Measurements from ENCODE around the gene FZR1. TPM values are rescaled to one million over a fixed set of nuclear protein-coding genes. Genes with fewer than 3 reads are reported as not detected.
A peak's percentile ranks its signal among the peaks of the same experiment; 100 is the strongest.

Gene FZR1
- total RNA-seq, 1 donor, result 85.6 TPM

- DNase-seq (ENCODE audit: low read depth in 2 of 3, low spot score in 2 of 3), result no peak
Measured at GRCh38 chr19:3539756-3540118, 33.6 kb downstream of the FZR1 start.

- no peak for DNase-seq (ENCODE audit: low read depth in 2 of 3, low spot score in 2 of 3)
Measured at GRCh38 chr19:3543150-3544057, 37.3 kb downstream of the FZR1 start.

GRCh38 chr19:3544058-3544376 lies 37.9 kb downstream of the FZR1 start:
- no peak for DNase-seq (ENCODE audit: low read depth in 2 of 3, low spot score in 2 of 3)

GRCh38 chr19:3544742-3545668 lies 38.9 kb downstream of the FZR1 start:
- peak; percentile 55 to 68 (median 64) for DNase-seq (ENCODE audit: low read depth in 2 of 3, low spot score in 2 of 3)

- no peak for DNase-seq (ENCODE audit: low read depth in 2 of 3, low spot score in 2 of 3)
Measured at GRCh38 chr19:3545669-3546034, 39.5 kb downstream of the FZR1 start.

GRCh38 chr19:3546119-3546518 lies 40.0 kb downstream of the FZR1 start:
- DNase-seq (ENCODE audit: low read depth in 2 of 3, low spot score in 2 of 3), result no peak

- no peak for DNase-seq (ENCODE audit: low read depth in 2 of 3, low spot score in 2 of 3)
Measured at GRCh38 chr19:3547301-3547731, 41.2 kb downstream of the FZR1 start.

- no peak for DNase-seq (ENCODE audit: low read depth in 2 of 3, low spot score in 2 of 3)
Measured at GRCh38 chr19:3547767-3548282, 41.7 kb downstream of the FZR1 start.

- peak in 1 of 3 donors; percentile 34 for DNase-seq (ENCODE audit: low read depth in 2 of 3, low spot score in 2 of 3)
Measured at GRCh38 chr19:3548606-3549005, 42.5 kb downstream of the FZR1 start.

GRCh38 chr19:3549816-3550215 lies 43.7 kb downstream of the FZR1 start:
- no peak for DNase-seq (ENCODE audit: low read depth in 2 of 3, low spot score in 2 of 3)

GRCh38 chr19:3550947-3551791 lies 45.1 kb downstream of the FZR1 start:
- no peak for DNase-seq (ENCODE audit: low read depth in 2 of 3, low spot score in 2 of 3)

- DNase-seq (ENCODE audit: low read depth in 2 of 3, low spot score in 2 of 3), result no peak
Measured at GRCh38 chr19:3551792-3552095, 45.6 kb downstream of the FZR1 start.

- DNase-seq (ENCODE audit: low read depth in 2 of 3, low spot score in 2 of 3), result peak in 2 of 3 donors; percentile 41 to 45
Measured at GRCh38 chr19:3554254-3555083, 48.4 kb downstream of the FZR1 start.

GRCh38 chr19:3555653-3556422 lies 49.7 kb downstream of the FZR1 start:
- DNase-seq (ENCODE audit: low read depth in 2 of 3, low spot score in 2 of 3), result no peak

GRCh38 chr19:3556423-3556977 lies 50.4 kb downstream of the FZR1 start:
- DNase-seq (ENCODE audit: low read depth in 2 of 3, low spot score in 2 of 3), result no peak

GRCh38 chr19:3556978-3557460 lies 50.9 kb downstream of the FZR1 start:
- peak; percentile 37 to 74 (median 60) for DNase-seq (ENCODE audit: low read depth in 2 of 3, low spot score in 2 of 3)

- peak; percentile 83 to 95 (median 92) for DNase-seq (ENCODE audit: low read depth in 2 of 3, low spot score in 2 of 3)
Measured at GRCh38 chr19:3557461-3558248, 51.5 kb downstream of the FZR1 start, which contains the start of gene MFSD12. TSS of gene MFSD12 (minus strand) at chr19:3557586. CDS start at chr19:3557403, 183 bp downstream.
